NCI-H69 (cell line): ENCODE data around the gene ATP1A1.
A peak's percentile ranks its signal among the peaks of the same experiment; 100 is the strongest.

ENCODE experiments used
- DNase-seq: peaks from one replicate; lab custom pipeline; 2025; lab: John Stamatoyannopoulos, UW

Gene ATP1A1

DNA sequence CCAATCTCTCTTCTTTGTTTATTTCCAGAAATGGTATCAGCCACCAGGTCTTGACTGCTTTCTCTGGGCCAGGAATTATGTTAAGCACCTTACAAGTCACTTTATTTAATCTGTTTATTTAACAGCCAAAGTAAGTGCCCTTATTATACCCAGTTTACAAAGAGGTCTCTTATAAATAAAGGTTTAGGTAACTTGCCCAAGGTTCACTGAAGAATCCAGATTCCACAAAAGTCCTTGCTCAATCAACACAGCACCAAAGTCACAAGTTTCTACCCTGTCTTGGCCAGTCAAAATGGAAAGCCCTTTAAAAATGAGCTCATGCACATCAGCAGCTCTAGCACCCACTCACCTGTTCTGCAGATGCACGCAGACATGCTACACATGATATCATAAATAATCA, 28.0 kb upstream of the ATP1A1 start:
- no peak for DNase-seq

DNA sequence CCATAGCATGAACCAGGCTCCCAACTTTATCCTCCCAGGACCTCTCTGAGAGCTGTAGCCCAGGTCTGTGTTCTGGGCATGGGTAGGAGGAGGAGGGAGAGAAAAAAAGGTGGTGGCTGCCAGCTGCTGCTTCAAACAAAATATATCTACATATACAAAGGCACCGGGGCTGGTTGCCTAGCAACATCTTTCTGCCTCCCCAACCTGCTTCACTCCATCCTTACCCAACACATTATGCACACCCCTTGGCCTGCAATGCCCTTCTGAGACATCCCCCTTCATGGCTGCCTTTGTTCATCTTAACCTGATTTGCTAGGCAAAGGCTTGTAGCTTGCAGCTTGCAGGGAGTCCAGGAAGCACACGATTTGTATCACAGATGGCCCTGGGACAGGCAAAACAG, 27.2 kb upstream of the ATP1A1 start:
- peak; percentile 33 for DNase-seq

DNA sequence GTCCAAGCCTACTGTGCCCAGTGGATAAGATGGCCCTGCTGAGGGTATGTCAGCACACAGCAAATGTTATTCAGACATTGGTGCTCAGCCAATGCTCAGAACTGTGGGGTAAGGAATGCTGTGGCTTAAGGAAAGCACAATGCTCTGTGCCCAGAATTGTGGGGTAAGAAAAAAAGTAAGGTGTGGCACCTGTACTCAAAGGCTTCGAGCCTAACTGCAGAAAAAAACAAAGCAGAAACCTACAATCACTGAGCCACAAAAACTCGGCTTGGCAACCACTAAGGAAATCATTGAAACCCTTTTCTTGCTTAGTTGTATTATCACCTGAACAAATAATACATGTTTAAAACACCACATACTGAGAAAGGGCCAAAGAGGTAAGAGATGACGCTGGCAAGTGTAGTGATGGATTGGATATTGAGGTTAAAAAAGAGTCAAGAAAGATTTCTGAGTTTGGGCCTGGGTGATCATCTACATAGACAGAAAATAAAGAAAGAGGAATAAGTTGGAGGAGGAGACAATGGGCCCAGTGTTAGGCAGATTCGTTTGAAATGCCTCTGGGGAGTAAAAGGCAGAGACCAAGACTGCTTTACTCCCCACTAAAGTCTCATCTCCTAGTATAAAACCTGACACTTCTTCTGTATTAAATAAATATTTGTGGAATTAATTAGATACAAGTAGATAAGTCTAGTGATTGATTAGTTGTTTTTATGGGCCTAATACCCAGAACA, 25.9 kb upstream of the ATP1A1 start:
- DNase-seq, result no peak

DNA sequence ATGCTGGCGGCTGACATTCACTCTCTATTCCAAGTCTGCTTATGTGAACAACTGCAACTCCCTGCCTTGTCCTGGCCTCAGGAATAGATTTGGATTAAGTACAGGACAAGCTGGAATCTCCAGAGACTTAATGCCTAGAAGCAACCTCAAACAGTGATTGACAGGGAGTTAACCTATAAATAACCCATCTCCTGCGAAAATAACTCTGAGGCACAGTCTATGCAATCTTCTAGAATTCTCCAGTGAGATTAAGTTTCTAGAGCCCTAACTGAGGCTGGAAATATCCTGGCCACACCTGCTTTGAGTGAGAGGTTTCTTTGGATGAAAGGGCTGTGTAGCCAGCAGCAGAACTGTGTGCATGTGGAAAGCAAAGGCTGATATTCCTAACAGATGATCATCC, 25.3 kb upstream of the ATP1A1 start:
- DNase-seq, result no peak

DNA sequence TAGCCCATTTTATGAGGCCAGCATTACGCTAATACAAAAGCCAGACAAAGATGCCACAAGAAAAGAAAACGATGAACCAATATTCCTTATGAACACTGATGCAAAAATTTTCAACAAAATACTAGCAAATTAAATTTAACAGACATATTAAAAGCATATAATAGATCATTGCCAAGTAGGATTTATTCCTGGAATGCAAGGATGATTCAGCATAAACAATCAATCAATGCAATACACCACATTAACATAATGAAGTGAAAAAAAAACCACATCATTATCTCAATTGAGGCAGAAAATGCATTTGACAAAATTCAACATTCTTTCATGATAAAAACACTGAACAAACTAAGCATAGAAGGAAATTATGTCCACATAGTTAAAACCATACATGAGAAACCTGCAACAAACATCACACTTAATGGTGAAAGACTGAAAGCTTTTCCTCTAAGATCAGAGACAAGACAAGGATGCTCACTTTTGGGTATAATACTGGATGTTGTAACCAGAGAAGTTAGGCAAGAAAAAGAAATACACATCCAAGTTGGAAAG, 22.9 kb upstream of the ATP1A1 start:
- DNase-seq, result no peak

DNA sequence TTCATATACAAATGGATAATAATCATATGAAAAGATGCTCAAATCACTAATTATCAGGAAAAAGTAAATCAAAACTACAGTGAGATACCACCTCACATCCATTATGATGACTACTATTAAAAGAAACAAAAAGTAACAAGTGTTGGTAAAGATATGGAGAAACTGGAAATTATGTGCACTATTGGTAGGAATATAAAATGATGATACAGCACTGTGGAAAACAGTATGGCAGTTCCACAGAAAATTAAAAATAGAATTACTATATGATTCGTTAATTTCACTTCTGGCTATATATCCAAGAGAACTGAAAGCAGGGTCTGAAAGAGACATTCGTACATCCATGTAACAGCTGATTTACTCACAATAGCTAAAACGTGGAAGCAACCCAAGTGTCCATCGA, 21.1 kb upstream of the ATP1A1 start:
- DNase-seq, result no peak

DNA sequence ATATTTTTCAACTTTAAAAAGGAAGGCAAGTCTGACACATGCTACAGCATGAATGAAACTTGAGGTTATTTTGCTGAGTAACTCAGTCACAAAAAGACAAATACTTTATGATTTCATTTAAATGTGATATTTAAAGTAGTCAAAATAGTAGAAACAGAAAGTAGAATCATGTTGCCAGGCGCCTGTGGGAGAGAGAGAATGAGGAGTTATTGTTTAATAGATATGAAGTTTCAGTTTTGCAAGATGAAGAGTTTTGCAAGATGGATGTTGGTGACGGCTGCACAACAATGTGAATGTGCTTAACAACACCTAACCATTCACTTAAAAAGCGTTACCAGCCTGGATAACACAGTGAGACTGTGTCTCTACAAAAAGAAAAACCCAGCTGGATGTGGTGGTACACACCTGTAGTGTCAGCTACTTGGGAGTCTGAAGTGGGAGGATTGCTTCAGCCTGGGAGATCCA, 20.7 kb upstream of the ATP1A1 start:
- DNase-seq, result no peak

DNA sequence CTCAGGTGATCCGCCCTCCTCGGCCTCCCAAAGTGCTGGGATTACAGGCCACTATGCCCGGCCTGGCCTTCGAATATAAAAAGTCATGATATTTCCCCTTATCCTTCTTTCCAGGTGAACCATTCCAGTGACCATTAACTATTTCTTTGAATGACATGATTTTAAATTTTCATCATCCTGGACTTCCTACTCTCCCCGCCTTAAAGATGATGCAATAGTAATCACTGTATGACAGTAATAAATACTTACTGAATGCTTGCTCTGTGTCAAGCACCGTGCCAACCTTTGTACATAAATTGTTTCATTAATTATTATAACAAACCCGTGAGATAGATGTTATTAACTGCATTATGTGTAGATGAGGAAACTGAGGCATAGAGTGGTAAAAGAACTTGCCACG, 19.9 kb upstream of the ATP1A1 start:
- DNase-seq, result no peak

DNA sequence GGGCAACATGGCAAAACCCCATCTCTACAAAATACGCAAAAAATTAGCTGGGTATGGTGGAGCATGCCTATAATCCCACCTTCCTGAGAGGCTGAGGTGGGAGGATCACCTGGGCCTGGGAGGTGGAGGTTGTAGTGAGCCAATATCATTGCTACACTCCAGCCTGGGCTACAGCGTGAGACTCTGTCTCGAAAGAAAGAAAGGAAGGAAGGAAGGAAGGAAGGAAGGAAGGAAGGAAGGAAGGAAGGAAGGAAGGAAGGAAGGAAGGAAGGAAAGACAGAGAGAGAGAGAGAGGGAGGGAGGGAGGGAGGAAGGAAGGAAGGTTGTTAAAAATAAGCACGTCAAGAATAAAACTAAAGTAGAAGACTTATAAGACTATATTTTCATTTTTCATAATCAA, 17.0 kb upstream of the ATP1A1 start:
- DNase-seq, result no peak

DNA sequence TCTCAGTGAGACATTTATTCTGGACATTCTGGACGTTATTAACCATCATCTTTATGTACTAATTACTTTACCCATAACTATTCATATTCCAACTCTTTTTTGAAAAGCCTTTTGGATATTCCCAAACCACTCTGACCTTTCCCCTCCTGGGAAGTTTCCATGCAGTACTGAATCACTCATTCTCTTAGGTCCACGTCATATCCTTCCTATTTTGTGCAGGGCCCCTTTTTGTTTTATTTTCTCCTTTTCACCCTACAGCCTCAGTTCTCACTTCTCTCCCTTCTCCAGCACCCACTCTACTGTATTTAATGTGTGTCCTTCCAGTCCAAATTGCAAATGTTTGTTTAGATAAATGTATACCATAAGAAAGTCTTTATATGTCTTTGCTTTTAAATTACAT, 16.4 kb upstream of the ATP1A1 start:
- no peak for DNase-seq

DNA sequence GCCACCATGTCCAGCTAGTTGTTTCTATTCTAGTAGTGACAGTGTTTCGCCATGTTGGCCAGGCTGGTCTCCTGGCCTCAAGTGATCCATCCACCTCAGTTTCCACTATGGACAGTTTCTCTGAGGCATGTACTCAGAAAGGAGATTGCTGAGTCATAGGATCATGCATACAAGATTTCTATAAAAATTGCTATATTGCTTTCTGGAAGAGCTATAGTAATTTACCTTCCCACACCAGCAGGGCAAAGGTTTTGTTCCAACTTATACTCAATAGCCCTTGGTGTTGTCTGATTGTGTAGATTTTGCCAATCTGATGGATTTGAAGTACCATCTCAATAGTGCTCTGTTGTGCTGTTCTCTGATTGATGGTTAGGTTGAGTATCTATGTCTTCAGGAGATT, 15.6 kb upstream of the ATP1A1 start:
- DNase-seq, result no peak

DNA sequence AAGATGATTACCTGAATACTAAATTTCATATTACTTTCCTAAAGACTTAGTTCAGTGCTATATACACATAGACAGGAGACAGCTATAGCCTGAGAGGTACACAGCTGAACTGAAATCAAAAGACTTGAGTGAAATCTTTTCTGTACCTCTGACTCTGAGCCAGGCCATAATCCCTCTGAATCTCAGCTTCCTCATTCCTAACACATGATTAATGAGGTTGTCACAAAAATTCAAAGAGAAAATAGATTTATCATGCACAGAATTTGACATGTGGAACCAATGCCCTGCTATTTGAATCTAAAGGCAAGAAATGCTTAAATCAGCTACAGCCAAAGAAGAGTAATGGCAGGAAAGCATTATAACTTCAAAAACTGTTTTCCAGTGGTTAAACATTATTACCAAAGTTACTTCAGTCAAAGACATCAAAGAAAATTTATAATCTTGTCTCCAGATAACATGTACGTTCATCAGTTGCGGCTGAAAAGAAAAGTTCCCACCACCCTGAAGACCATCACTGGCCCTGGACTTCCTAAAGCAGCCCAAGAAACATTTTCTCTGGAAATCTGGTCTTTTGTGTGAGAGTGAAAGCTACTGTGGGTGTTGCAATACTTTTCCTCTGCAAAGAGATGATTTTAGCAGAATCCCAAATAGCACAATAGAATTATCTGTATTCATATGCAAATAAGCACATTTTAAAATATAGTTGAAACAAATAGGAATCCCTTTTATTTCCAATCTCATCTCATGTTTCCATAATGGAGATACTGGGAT, 13.8 kb upstream of the ATP1A1 start:
- DNase-seq, result no peak

DNA sequence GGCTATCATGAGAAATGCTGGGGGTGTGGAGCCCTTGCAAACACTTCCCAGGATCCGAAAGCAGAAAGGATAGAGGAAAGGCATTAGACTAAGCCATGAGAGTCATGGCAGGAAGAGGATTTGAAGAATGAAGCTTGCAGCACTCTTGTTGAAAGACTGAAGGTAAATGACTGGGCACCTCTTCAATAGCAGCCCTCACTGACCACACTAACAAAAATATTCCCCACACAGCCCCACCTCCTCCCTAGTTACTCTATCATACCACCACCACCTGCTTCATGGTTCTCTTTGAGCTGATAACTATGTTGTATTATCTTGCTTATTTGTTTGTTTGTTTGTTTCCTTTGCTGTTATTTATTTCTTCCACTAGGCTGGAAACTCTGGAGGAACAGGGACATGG, 13.2 kb upstream of the ATP1A1 start:
- no peak for DNase-seq

DNA sequence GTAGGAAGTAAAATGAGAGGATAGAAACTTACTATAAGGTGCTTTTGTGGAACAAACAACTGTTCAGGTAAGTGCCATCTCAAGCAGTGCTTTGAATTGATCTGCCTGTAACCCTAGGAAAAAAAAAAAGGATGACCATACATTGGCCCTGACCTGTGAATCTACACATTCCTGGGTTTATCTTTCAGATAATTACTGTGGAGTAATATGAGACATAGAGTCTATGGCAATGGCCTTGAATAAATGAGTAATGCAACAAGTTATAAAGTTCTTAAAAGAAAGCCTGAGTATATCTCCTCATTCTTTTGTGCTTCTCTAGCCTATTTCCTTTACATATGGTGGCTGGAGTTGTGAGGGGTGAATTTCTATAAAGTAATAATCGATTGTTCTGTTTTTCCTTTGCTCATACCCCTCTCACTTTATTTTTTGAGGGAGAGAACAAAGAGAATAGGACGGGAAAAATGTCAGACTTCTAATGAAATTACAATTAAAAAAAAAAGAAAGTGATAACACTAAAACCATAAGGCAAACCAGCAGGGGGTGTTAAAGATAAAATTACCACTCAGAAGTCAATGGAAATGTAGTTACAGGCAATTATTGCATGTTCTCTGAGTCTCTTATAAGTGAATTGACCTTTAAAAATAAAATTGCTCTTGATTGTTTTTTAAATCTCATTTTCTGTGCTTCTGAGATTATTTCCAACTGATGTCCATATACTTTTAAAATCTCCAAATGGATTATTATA, 12.4 kb upstream of the ATP1A1 start:
- no peak for DNase-seq

DNA sequence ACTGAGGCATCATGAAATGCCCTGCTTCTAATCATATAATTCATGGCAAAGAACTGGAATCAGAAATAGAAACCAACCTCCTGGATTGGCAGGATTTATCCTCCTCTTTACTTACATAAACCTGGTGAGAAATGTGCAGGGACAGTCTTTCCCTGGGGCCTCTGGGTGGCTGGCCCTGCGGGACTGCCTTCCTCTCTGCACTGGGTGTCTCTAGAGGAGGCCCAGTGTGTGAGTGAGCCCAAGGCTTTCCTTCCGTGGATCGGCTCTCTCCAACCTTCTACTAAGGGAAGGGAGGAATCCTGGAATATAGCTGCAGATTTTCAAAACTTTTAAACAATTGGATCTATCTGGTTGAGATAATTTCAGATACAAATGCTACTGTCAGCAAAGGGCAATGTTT, 11.4 kb upstream of the ATP1A1 start:
- no peak for DNase-seq

DNA sequence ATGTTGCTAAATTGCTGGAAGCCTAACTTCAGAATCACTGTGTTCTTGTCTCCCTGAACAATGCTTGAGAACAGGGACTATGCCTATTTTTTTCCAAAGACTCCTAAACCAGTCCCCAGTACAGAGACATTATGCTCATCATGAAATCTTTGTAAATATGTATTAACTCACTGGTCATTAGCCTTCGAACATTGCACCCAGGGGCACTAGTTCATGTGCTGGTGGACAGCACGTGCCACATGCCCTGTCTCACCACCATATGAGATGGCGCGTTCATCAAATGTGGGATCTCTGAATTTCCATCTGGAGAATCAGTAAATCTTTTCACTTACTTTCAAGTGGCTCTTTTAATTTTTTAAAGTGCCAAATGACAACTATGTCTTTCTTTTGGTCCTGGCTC, 11.0 kb upstream of the ATP1A1 start:
- DNase-seq, result no peak

DNA sequence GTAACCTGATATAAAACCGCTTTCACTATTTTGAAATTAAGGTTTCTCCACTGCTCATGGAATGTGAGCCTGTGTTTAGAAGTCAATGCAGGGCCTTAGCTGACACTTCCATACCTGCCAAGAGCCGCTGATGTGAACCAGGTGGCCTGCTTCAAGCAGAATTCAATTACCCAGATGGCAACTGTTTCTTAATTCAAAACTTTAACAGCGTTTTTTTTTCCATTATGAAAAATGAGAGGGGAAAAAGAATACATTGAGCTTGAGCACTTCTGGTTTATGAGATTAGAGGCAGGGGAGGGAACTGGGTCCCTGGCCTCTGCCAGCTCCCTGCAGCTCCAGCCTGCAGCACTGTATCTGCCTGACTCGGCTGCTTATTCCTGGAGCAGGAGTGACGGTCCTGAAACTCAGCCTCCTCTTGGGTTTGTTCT, 7.7 kb upstream of the ATP1A1 start:
- DNase-seq, result peak; percentile 32

DNA sequence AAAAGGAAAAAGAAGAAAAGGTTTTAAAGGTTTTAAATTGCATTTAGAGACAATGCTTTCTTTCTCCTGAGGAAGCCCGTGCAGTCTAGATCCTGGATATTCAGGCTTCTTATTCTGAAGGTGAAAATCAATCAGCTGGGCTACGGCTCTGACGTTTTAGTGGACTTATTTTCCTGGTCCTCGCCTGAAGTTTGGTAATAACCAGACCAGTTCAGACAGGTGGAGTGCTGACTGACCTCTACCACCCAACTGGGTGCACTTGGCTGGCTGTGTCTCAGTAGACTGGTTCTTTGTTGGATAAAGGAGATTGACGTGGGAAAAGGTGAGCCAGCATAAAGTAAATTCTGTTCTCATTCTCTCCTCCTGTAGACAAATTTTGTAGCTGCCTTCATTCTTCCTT, 7.2 kb upstream of the ATP1A1 start:
- no peak for DNase-seq

DNA sequence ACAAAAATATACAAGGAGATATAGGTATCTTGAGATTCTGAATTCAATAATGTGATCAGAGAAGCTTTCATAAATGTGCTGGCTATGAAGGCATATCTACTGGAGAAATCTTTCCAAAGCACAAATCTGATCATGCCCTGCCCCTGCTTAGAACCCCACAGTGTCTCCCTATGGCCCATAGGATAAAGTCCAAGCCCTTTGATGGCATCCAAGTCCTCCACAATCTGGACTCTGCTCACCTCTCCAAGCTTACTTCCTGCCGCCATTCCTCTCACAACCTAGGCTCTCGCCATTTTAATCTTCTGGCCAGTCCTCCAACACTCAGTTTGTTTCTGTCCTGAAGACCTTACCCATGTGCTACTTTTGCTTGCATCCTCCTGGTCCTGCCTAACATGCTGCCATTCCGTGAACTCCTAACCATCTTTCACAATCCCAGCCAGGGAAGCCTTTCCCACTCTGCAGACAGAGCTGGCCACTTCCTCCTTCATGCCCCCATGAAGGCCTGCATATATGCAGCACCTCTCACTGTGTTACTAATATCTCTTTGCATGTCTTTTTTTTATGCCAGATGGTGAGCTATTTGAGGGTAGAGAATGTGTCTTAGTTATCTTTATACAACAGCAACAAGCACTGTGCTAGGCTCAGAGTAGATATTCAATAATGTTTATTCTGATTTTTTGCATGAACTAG, 5.6 kb upstream of the ATP1A1 start:
- no peak for DNase-seq

DNA sequence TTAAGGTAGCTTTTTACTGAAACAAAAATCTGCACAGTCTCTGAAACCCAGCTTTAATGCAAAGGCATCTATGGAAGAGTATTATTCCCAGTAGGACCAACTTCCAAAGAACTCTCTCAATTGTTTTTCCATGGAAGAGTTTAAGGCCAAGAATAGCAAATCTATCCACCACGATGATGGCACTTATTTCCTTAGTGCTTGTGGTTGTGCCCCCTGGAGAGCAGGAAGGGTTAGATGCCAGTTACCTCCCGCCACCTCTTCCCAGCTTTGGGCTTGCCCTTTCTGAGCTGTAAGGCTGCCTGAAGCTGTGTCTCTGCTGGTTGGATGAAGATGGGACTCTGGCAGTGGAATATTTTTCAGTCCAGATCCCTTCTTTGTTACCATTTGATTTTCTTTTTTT, 4.8 kb upstream of the ATP1A1 start:
- peak; percentile 3 for DNase-seq

DNA sequence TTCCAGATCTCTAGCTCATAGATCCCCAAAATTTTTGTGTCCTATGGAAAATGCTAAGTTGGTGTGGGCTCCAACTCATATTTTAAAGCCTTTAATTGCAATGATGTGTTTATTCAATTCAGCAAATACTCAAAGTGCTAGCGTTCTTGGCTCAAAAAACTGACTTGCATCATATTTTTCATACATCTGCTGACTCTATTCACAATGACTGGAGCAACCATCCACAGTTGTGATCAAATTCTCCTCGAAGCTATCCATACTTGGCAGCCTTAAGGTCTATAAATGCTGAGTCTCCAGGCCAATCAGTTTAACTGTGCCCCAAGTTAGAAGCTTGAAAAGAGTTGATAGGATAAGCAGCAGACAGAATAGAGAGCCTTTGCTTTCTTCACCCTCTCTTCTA, 2.9 kb upstream of the ATP1A1 start:
- DNase-seq, result no peak

DNA sequence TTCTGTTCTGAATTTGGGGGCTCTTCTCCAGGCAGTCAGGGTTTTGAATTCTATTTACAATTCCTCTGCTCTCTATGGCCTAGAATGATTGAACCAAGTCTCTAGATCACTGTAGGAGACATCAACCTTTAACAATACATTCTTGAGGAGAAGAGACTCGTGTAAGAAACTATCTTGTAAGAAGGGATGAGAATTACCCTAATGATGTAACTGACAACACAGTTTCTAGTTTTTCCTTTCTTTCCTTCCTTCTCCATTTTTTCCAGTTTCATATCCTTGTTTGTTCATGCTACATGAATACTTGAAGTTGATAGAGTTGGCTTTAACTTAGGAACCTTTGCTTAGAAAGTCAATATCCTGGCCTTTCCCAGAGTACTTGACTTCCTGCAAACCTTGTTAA, 1.3 kb upstream of the ATP1A1 start:
- no peak for DNase-seq
